WTC11 (cell line): Measurements from ENCODE around the gene BCL2L12.

Experiments used
- ATF3 ChIP-seq: sonication (generic); formaldehyde crosslinking; conservative IDR thresholded peaks from 2 replicates; pipeline ENCODE4 v1.8.1; 2022; ENCODE audit warnings: mild to moderate bottlenecking, missing genetic modification reagents
- CREB1 ChIP-seq: sonication (generic); formaldehyde crosslinking; IDR thresholded peaks from 2 replicates; pipeline ENCODE4 v1.8.0; 2023; ENCODE audit warnings: mild to moderate bottlenecking, missing genetic modification reagents
- IRF1 ChIP-seq: sonication (generic); formaldehyde crosslinking; IDR thresholded peaks from 2 replicates; pipeline ENCODE4 v1.8.0; 2023; ENCODE audit warnings: missing genetic modification reagents
- TF ChIP-seq, protein P1 (sequence below): sonication (generic); formaldehyde crosslinking; IDR thresholded peaks from 2 replicates; pipeline ENCODE4 v1.8.0; 2022; ENCODE audit warnings: mild to moderate bottlenecking, missing genetic modification reagents
- TF ChIP-seq, protein P2 (sequence below): fragments of 200-600 bp; IDR thresholded peaks from 2 replicates; pipeline ENCODE4 v1.8.0; 2022; ENCODE audit warnings: antibody characterized with exemption

- TF ChIP-seq, protein P1, sequence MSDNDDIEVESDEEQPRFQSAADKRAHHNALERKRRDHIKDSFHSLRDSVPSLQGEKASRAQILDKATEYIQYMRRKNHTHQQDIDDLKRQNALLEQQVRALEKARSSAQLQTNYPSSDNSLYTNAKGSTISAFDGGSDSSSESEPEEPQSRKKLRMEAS (CRISPR knock-in tag) = no peak
- TF ChIP-seq ATF3 (CRISPR knock-in tag) (no peak), CREB1 (CRISPR knock-in tag) (no peak), IRF1 (CRISPR knock-in tag) (no peak)
- TF ChIP-seq, protein P2, sequence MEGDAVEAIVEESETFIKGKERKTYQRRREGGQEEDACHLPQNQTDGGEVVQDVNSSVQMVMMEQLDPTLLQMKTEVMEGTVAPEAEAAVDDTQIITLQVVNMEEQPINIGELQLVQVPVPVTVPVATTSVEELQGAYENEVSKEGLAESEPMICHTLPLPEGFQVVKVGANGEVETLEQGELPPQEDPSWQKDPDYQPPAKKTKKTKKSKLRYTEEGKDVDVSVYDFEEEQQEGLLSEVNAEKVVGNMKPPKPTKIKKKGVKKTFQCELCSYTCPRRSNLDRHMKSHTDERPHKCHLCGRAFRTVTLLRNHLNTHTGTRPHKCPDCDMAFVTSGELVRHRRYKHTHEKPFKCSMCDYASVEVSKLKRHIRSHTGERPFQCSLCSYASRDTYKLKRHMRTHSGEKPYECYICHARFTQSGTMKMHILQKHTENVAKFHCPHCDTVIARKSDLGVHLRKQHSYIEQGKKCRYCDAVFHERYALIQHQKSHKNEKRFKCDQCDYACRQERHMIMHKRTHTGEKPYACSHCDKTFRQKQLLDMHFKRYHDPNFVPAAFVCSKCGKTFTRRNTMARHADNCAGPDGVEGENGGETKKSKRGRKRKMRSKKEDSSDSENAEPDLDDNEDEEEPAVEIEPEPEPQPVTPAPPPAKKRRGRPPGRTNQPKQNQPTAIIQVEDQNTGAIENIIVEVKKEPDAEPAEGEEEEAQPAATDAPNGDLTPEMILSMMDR = no peak
These were observed 35.6 kb downstream of the BCL2L12 start for GRCh38 chr19:49701271-49701786.
